Effector memory CD4-positive, alpha-beta T cell (primary cell): ENCODE measurements around the gene REP15.

Source experiments
- DNase-seq, 3 donors: peaks; one replicate each; pipeline ENCODE4 v3.0.0-alpha.2; 2020
- H3K27ac ChIP-seq: 2 replicates; pipeline ENCODE4 v1.7.0; 2013; ENCODE audit warnings: mild to moderate bottlenecking, low read length, moderate library complexity; ENCODE audit not compliant: insufficient read depth, poor library complexity, severe bottlenecking
- H3K27me3 ChIP-seq: replicated peaks from 2 replicates; pipeline ENCODE4 v1.7.0; 2013; ENCODE audit warnings: mild to moderate bottlenecking, low read length; ENCODE audit not compliant: insufficient read depth, control insufficient read depth, poor library complexity, severe bottlenecking
- H3K36me3 ChIP-seq: 2 replicates; pipeline ENCODE4 v1.7.0; 2013; ENCODE audit warnings: mild to moderate bottlenecking, low read length, moderate library complexity; ENCODE audit not compliant: control insufficient read depth, insufficient read depth
- H3K4me1 ChIP-seq: 2 replicates; pipeline ENCODE4 v1.7.0; 2013; ENCODE audit warnings: low read length, mild to moderate bottlenecking; ENCODE audit not compliant: control insufficient read depth, insufficient read depth, poor library complexity, severe bottlenecking
- H3K4me3 ChIP-seq: 2 replicates; pipeline ENCODE4 v1.7.0; 2013; ENCODE audit warnings: low read length, low read depth, mild to moderate bottlenecking; ENCODE audit not compliant: insufficient read depth, poor library complexity, severe bottlenecking
- H3K9me3 ChIP-seq: 2 replicates; pipeline ENCODE4 v1.7.0; 2013; ENCODE audit warnings: mild to moderate bottlenecking, low read length, moderate library complexity; ENCODE audit not compliant: control insufficient read depth

Gene REP15

DNA sequence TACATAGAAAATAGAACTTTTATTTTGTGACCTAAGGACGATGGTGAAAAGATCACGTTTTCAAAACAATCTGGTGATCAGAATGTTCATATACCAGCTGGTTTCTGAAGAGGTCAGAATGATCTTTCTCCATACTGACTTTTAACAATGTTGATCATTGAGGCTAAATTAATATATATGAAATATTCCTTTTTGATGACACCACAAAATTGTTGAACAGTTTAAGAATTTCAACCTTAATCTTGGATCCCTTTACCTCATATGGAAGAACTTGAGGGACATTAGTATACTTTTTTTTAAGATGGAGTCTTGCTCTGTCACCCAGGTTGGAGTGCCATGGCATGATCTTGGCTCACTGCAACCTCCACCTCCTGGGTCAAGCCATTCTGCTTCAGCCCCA is 2.8 kb upstream of the REP15 start:
- Histone ChIP-seq H3K27ac (no peak overlapping the region), H3K36me3 (no peaks in the 10 kb centered on the region), H3K4me1 (no peaks in the 10 kb centered on the region), H3K9me3 (no peaks in the 10 kb centered on the region), H3K4me3 (no peak overlapping the region), H3K27me3 (no peaks in the 10 kb centered on the region)
- DNase-seq = no peak

DNA sequence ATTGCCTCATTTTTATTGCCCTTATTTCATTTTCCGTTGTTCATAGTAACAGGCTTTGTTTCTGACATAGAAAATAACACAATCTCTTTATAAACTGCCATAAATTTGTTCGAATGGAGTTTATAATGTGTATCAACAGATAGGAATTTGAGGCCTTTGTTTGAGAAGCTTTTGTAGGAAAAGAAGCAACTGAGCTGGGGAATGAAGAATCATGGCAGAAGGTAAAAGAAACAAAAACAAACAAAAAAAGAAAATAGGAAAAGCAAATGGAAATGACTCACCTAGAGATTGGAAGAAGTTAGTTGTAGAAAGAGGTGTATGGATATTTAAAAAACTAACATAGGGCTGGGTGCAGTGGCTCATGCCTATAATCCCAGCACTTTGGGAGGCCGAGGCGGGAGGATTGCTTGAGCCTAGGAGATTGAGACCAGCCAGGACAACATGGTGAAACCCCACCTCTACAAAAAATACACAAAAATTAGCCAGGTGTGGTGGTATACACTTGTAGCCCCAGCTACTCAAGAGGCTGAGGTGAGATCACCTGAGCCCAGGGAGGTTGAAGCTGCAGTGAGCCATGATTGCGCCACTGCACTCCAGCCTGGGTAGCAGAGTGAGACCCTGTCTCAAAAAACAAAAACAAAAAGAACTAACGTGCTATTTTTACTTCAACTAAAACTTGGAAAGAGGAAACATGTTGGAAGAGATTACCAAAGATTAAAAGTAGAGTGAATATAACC is 523 bp upstream of the REP15 start:
- H3K27ac ChIP-seq = no peak overlapping the region
- no peak overlapping the region for H3K4me3 ChIP-seq
- H3K36me3 ChIP-seq = no peaks in the 10 kb centered on the region

GRCh38 chr12:27696864-27697564 is 767 bp downstream of the REP15 start:
- DNase-seq = no peak
- Histone ChIP-seq H3K9me3 (no peaks in the 10 kb centered on the region), H3K4me1 (no peaks in the 10 kb centered on the region), H3K27ac (no peak overlapping the region), H3K4me3 (no peak overlapping the region), H3K27me3 (no peaks in the 10 kb centered on the region), H3K36me3 (no peaks in the 10 kb centered on the region)

More for the DNA sequence above, 523 bp upstream of the REP15 start:
- Histone ChIP-seq H3K9me3 (no peaks in the 10 kb centered on the region), H3K27me3 (no peaks in the 10 kb centered on the region), H3K4me1 (no peaks in the 10 kb centered on the region)
- no peak for DNase-seq

- H3K9me3 ChIP-seq = no peaks in the 10 kb centered on the region
- H3K4me3 ChIP-seq = no peak overlapping the region
- no peaks in the 10 kb centered on the region for H3K36me3 ChIP-seq
- peak; percentile 14 to 57 (median 24) for DNase-seq
- no peak overlapping the region for H3K27ac ChIP-seq
- no peaks in the 10 kb centered on the region for H3K4me1 ChIP-seq
- H3K27me3 ChIP-seq = no peaks in the 10 kb centered on the region
These were observed 7.6 kb downstream of the REP15 start for GRCh38 chr12:27703720-27704452.

- no peak for DNase-seq
- no peaks in the 10 kb centered on the region for H3K36me3 ChIP-seq
- H3K9me3 ChIP-seq = no peaks in the 10 kb centered on the region
- no peak overlapping the region for H3K27ac ChIP-seq
- no peaks in the 10 kb centered on the region for H3K27me3 ChIP-seq
- no peak overlapping the region for H3K4me3 ChIP-seq
- no peaks in the 10 kb centered on the region for H3K4me1 ChIP-seq
These were observed 9.0 kb downstream of the REP15 start for GRCh38 chr12:27705263-27705662.

- DNase-seq = no peak
- Histone ChIP-seq H3K4me1 (no peaks in the 10 kb centered on the region), H3K9me3 (no peaks in the 10 kb centered on the region)
These were observed 11.0 kb downstream of the REP15 start for GRCh38 chr12:27707216-27707615.

DNA sequence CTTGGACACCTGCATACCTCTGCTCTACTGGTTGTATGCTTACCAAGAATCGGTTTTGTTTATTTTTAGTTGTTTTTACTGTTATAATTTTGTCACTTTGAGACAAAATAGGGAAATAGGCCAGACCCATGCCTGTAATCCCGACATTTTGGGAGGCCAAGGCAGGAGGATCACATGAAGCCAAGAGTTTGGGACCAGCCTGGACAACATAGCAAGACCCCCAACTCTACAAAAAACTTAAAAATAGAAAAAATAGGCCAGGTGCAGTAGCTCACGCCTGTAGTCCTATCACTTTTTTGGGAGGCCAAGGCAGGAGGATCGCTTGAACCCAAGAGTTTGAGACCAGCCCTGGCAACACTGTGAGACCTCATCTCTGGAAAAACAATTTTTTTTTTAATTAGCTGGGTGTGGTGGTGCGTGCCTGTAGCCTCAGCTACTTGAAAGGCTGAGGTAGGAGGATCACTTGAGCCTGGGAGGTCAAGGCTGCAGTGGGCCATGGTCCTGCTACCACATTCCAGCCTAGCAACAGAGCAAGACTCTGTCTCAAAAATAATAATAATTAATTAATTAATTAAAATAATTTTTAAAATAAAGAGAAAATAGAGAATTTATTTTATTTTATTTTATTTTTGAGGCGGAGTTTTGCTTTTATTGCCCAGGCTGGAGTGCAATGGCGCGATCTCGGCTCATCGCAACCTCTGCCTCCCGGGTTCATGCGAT is 13.1 kb downstream of the REP15 start:
- no peak overlapping the region for H3K4me3 ChIP-seq
- no peaks in the 10 kb centered on the region for H3K27me3 ChIP-seq
- DNase-seq = no peak
- peaks cover 5% of the 10 kb centered on the region for H3K36me3 ChIP-seq
- H3K9me3 ChIP-seq = no peaks in the 10 kb centered on the region
- H3K27ac ChIP-seq = no peak overlapping the region
- no peaks in the 10 kb centered on the region for H3K4me1 ChIP-seq

More at GRCh38 chr12:27707216-27707615, 11.0 kb downstream of the REP15 start:
- Histone ChIP-seq H3K27me3 (no peaks in the 10 kb centered on the region), H3K36me3 (no peaks in the 10 kb centered on the region), H3K27ac (no peak overlapping the region), H3K4me3 (no peak overlapping the region)

GRCh38 chr12:27709932-27710591 is 13.8 kb downstream of the REP15 start:
- H3K36me3 ChIP-seq = peaks cover 5% of the 10 kb centered on the region
- no peaks in the 10 kb centered on the region for H3K27me3 ChIP-seq
- H3K4me1 ChIP-seq = no peaks in the 10 kb centered on the region
- H3K27ac ChIP-seq = peak overlapping the region; percentile 73
- DNase-seq = no peak
- peak overlapping the region; percentile 94 for H3K4me3 ChIP-seq
- H3K9me3 ChIP-seq = no peaks in the 10 kb centered on the region

DNA sequence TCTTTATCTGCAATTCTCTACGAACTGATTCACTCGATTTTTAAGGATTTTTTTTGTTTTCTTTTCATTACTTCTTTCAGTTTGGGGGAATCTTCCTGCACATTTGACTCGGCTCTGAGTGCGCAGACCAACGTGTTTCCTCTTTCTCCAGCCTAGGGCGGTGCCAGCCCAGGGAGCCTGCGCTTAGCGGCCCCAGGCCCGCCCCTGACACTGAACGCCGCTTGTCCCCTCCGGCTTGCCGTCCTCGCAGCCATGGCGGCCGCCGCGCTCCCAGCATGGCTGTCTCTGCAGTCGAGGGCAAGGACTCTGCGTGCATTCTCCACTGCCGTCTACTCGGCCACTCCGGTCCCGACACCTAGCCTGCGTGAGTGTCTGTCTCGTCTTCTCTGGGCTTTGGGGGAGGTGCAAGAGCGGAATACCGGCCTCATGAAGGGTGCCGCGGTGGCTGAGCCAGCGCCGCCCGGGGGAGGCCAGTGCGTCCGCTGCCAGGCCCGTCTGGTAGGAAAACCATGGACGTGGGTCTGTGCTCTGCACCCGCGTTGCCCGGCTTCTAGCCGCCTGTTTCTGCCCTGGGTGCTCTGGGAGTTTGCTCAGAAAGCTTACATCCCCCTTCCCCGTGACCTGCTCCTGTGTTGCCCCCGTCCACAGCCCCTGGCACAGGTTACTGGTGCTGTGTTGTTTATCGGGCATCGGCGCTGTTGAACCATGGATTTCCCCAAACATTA is 14.5 kb downstream of the REP15 start, which contains the start of gene MRPS35:
MRPS35 (plus strand) TSS at position 241 of the 725 bp plus-strand sequence; CDS start at position 253, 12 bp downstream.
- peaks cover 5% of the 10 kb centered on the region for H3K36me3 ChIP-seq
- H3K9me3 ChIP-seq = no peaks in the 10 kb centered on the region
- peak within 1 kb of the TSS; percentile 73 for H3K27ac ChIP-seq
- H3K4me1 ChIP-seq = no peaks in the 10 kb centered on the region
- H3K4me3 ChIP-seq = peak within 1 kb of the TSS; percentile 94
- H3K27me3 ChIP-seq = no peaks in the 10 kb centered on the region
- peak; percentile 77 to 87 (median 85) for DNase-seq
